Colonic mucosa (tissue), 4 donors: ENCODE data around the gene RGL1. TPM values are rescaled to one million over a fixed set of nuclear protein-coding genes. Genes with fewer than 3 reads are reported as not detected.

ENCODE experiments used
- DNase-seq: peaks from one replicate; pipeline ENCODE4 v3.0.0-alpha.2; 2020
- H3K27ac ChIP-seq: fragments of 200-600 bp; one replicate; pipeline ENCODE4 v1.8.0; 2021
- H3K27me3 ChIP-seq: fragments of 200-600 bp; one replicate; pipeline ENCODE4 v1.8.0; 2021
- H3K36me3 ChIP-seq: fragments of 200-600 bp; one replicate; pipeline ENCODE4 v1.8.0; 2021
- H3K4me1 ChIP-seq: fragments of 200-600 bp; one replicate; pipeline ENCODE4 v1.8.0; 2021; ENCODE audit warnings: mild to moderate bottlenecking
- H3K4me3 ChIP-seq: fragments of 200-600 bp; one replicate; pipeline ENCODE4 v1.8.0; 2021
- H3K9ac ChIP-seq, 2 donors: one replicate each; pipeline ENCODE4 v1.7.0; 2013; ENCODE audit warnings: control low read depth in 2 of 2, low read depth in 2 of 2, low read length in 2 of 2
- H3K9me3 ChIP-seq: fragments of 200-600 bp; one replicate; pipeline ENCODE4 v1.8.0; 2021
- CTCF ChIP-seq: fragments of 200-600 bp; IDR thresholded peaks from one replicate; pipeline ENCODE4 v1.8.0; 2022; ENCODE audit warnings: antibody characterized with exemption, mild to moderate bottlenecking
- intact Hi-C: fragments of 100-400 bp; cut with DNase I; formaldehyde crosslinking; loops from one replicate; pipeline ENCODE4 v1.14.1; 2022
- total RNA-seq, 2 donors: library from RNA; stranded (reverse); fragmentation: NEBNext Ultra II Directional in 1 of 2; extraction: Animal tissue kit (Norgen Biotek cat#: 25700) in 1 of 2; gene quantifications; one replicate each; pipeline ENCODE4 v1.2.1, GENCODE V29; 2021
- donor health status: healthy.
- donor health status: DM: no; HTN: no; CAD: no.
- donor health status: DM: no; HTN: no; CAD: no.

RGL1 gene
- total RNA-seq, 2 donors from 2014 or later, result 4.0 to 9.5 TPM

- no peak for DNase-seq
- H3K9me3 ChIP-seq, result no peaks in the 10 kb centered on the region
- no peaks in the 10 kb centered on the region for H3K27me3 ChIP-seq
- no peak for TF ChIP-seq CTCF
- no peak overlapping the region for H3K4me3 ChIP-seq
- no peaks in the 10 kb centered on the region for H3K4me1 ChIP-seq
- no peaks in the 10 kb centered on the region for H3K36me3 ChIP-seq
- intact Hi-C loops, result no loop called here
- no peak overlapping the region for H3K9ac ChIP-seq
- peak overlapping the region; percentile 26 for H3K27ac ChIP-seq
Measured at GRCh38 chr1:183872403-183872802, 67.5 kb downstream of the RGL1 start.

DNA sequence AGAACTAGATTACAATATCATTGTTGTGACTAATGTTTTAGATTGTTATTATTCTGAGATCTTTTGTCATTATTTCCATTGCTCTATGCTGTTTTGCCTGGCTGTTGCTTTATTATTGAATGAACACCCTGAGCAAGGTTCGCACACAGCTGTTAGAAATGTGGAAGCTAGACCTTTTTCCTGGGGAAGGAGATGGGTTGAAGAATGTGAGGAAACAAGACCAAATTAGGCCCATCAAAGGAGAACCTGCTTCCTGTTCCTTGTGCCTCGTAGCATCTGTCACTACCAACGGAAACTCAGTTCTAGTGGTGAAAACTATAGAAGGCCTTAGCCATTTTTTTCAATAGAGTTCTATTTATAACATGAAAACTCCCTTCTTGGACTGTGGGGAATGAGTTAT is 68.7 kb downstream of the RGL1 start:
- no peaks in the 10 kb centered on the region for H3K4me1 ChIP-seq
- H3K9me3 ChIP-seq, result no peaks in the 10 kb centered on the region
- no peaks in the 10 kb centered on the region for H3K27me3 ChIP-seq
- DNase-seq, result no peak
- no peaks in the 10 kb centered on the region for H3K36me3 ChIP-seq
- intact Hi-C loops, result no loop called here
- no peak overlapping the region for H3K27ac ChIP-seq
- no peak for TF ChIP-seq CTCF
- no peak overlapping the region for H3K9ac ChIP-seq
- H3K4me3 ChIP-seq, result no peak overlapping the region

DNA sequence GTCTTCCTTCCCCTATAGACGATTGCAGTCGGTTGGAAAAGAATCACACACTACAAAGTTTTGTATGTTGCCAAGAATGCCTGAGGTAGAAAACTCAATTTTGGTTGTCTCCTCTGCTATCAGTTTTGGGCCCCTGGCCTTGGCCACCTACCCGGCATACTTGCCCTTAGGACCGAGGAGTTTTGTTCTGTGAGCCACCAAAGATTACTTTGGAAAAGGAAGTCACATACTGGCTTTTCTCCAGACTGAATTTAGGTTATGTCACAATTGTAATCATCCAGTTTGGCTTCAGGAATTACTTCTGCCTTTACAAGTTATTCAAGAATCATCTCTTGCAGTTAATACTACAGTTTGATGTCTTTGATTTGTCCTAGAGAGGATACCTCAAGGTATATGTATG is 71.4 kb downstream of the RGL1 start:
- no peaks in the 10 kb centered on the region for H3K27me3 ChIP-seq
- H3K36me3 ChIP-seq, result no peaks in the 10 kb centered on the region
- H3K9ac ChIP-seq, result no peak overlapping the region
- H3K9me3 ChIP-seq, result no peaks in the 10 kb centered on the region
- no peak for TF ChIP-seq CTCF
- no peaks in the 10 kb centered on the region for H3K4me1 ChIP-seq
- DNase-seq, result no peak
- H3K4me3 ChIP-seq, result no peak overlapping the region
- intact Hi-C loops, result no loop called here
- H3K27ac ChIP-seq, result no peak overlapping the region

DNA sequence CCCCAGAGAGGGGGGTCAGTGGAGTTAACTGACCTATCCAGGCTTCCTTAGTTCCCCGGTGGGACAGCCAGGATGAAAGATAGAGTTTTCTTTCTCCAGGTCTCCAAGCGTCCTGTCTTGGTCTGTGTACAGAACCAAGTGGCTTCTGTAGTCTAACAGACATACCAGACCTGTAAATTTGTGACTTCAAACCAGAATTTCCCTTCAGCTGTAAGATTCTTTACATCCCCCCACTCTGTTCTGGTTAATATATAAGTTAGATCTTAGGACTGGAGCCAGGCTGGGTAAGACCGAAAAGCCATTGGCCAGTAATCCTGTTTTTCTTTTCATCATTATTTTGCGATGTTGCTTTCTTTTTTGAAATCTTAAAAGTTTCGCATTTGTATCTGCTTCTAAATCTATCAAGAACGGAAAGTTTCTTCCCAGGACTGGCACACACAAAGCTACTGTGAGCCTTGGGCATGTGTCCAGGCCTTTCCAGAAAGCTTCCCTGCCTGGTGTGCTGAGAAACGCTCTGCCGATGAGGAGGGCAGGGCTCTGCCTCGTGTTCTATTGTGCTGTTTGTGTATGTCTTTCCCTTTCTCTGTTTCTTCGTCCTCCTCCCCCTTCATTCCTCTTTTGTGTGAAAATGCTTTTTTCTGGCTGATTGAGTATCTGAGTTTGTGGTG is 72.3 kb downstream of the RGL1 start:
- no peak for DNase-seq
- H3K4me1 ChIP-seq, result no peaks in the 10 kb centered on the region
- no peak overlapping the region for H3K4me3 ChIP-seq
- H3K27me3 ChIP-seq, result no peaks in the 10 kb centered on the region
- H3K36me3 ChIP-seq, result no peaks in the 10 kb centered on the region
- H3K27ac ChIP-seq, result no peak overlapping the region
- H3K9me3 ChIP-seq, result no peaks in the 10 kb centered on the region
- intact Hi-C loops, result no loop called here
- no peak for TF ChIP-seq CTCF
- peak overlapping the region in 1 of 2 donors; percentile 12 for H3K9ac ChIP-seq

GRCh38 chr1:183879494-183879893 is 74.6 kb downstream of the RGL1 start:
- H3K4me3 ChIP-seq, result no peak overlapping the region
- no peak for DNase-seq
- H3K4me1 ChIP-seq, result no peaks in the 10 kb centered on the region
- TF ChIP-seq CTCF, result no peak
- H3K27ac ChIP-seq, result no peak overlapping the region
- no peaks in the 10 kb centered on the region for H3K36me3 ChIP-seq
- no peak overlapping the region for H3K9ac ChIP-seq
- intact Hi-C loops, result no loop called here
- H3K9me3 ChIP-seq, result no peaks in the 10 kb centered on the region
- H3K27me3 ChIP-seq, result no peaks in the 10 kb centered on the region
